ENCODE measurements around the gene DNAAF3. TPM values are rescaled to one million over a fixed set of nuclear protein-coding genes. Genes with fewer than 3 reads are reported as not detected.

DNAAF3 gene
- polyA plus RNA-seq, 1 of the 3 experiments (the other 2 are of a cell fraction) = 2.4 TPM

DNA sequence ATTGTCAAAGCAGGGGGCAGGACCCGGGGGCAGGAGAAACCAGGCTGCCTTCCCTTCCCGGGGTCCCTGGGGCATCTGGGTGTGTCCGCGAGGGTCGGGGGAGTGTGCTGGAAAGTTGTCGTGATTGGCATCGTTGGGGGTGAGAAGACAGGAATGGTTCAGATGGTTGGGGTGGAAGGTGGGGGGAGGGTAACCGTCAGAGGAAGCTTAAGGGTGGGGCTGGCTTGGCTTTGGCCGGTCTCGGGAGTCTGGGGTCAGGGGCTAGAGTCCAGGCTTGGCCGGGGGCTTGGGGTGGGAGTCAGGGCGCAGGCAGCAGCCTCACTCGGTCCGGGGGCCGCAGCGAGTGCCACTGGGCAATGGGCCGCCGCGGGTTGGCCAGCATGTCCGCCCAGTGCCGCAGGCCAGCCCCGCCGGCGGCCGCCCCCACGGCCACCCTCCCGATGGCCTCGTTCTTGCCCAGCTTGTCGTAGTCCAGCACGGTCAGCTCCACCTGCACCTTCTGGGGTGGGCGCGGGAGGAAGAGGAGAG lies 6.8 kb upstream of the DNAAF3 start:
- CTCF ChIA-PET = interaction anchor here (1.5 kb wide), 1 partner anchor 13 kb away, joined by 4 read pairs; no protein-coding TSS in a partner anchor
- Histone ChIP-seq H2AFZ (ENCODE audit: low read depth) (no peak overlapping the region), H3K79me2 (ENCODE audit: insufficient read depth) (no peaks in the 10 kb centered on the region), H3K9ac (no peak overlapping the region), H3K4me1 (ENCODE audit: control insufficient read depth in 1 of 2, insufficient read depth in 2 of 2, low read depth in 1 of 2, low read length in 1 of 2) (peaks cover 0 to 2% of the 10 kb centered on the region in 2 experiments; a peak in 1 of 4 replicates), H3K27me3 (ENCODE audit: insufficient read depth) (peaks cover 35% of the 10 kb centered on the region; the same call in 1 of the 2 replicates), H3F3A (replicated peaks; ENCODE audit: insufficient read depth) (no peaks in the 10 kb centered on the region), H3K9me3 (no peaks in the 10 kb centered on the region), H3K4me2 (no peak overlapping the region), H3K9me2 (no peaks in the 10 kb centered on the region), H3K4me3 (ENCODE audit: low read depth in 2 of 2, low read length in 1 of 2) (no peak overlapping the region), H4K20me1 (ENCODE audit: insufficient read depth) (no peaks in the 10 kb centered on the region), H3K36me3 (replicated peaks in 1 of 2; ENCODE audit: control insufficient read depth in 1 of 2, insufficient read depth in 2 of 2, low read length in 1 of 2) (no peaks in the 10 kb centered on the region), H3K27ac (ENCODE audit: low read depth in 2 of 2, low read length in 1 of 2) (no peak overlapping the region)
- DNase-seq = no peak
- POLR2A ChIA-PET = no interaction called here
- 59% methylated on average over 23 of the region's 32 CpGs for WGBS (ENCODE audit: low lambda C conversion rate)
- TF ChIP-seq, protein P1, sequence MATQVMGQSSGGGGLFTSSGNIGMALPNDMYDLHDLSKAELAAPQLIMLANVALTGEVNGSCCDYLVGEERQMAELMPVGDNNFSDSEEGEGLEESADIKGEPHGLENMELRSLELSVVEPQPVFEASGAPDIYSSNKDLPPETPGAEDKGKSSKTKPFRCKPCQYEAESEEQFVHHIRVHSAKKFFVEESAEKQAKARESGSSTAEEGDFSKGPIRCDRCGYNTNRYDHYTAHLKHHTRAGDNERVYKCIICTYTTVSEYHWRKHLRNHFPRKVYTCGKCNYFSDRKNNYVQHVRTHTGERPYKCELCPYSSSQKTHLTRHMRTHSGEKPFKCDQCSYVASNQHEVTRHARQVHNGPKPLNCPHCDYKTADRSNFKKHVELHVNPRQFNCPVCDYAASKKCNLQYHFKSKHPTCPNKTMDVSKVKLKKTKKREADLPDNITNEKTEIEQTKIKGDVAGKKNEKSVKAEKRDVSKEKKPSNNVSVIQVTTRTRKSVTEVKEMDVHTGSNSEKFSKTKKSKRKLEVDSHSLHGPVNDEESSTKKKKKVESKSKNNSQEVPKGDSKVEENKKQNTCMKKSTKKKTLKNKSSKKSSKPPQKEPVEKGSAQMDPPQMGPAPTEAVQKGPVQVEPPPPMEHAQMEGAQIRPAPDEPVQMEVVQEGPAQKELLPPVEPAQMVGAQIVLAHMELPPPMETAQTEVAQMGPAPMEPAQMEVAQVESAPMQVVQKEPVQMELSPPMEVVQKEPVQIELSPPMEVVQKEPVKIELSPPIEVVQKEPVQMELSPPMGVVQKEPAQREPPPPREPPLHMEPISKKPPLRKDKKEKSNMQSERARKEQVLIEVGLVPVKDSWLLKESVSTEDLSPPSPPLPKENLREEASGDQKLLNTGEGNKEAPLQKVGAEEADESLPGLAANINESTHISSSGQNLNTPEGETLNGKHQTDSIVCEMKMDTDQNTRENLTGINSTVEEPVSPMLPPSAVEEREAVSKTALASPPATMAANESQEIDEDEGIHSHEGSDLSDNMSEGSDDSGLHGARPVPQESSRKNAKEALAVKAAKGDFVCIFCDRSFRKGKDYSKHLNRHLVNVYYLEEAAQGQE (IDR thresholded peaks at IDR 0.05; ENCODE audit: low read depth, low read length) = no peak
- TF ChIP-seq, protein P2, sequence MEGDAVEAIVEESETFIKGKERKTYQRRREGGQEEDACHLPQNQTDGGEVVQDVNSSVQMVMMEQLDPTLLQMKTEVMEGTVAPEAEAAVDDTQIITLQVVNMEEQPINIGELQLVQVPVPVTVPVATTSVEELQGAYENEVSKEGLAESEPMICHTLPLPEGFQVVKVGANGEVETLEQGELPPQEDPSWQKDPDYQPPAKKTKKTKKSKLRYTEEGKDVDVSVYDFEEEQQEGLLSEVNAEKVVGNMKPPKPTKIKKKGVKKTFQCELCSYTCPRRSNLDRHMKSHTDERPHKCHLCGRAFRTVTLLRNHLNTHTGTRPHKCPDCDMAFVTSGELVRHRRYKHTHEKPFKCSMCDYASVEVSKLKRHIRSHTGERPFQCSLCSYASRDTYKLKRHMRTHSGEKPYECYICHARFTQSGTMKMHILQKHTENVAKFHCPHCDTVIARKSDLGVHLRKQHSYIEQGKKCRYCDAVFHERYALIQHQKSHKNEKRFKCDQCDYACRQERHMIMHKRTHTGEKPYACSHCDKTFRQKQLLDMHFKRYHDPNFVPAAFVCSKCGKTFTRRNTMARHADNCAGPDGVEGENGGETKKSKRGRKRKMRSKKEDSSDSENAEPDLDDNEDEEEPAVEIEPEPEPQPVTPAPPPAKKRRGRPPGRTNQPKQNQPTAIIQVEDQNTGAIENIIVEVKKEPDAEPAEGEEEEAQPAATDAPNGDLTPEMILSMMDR (IDR thresholded peaks at IDR 0.05) = no peak
- TF ChIP-seq RXRA (IDR thresholded peaks at IDR 0.05; ENCODE audit: borderline replicate concordance, low read depth) (no peak), GABPA (IDR thresholded peaks at IDR 0.05; ENCODE audit: low read depth) (no peak), RCOR1 (IDR thresholded peaks at IDR 0.05; ENCODE audit: low read length) (no peak), TCF12 (IDR thresholded peaks at IDR 0.05) (no peak), FOXM1 (IDR thresholded peaks at IDR 0.05; ENCODE audit: low read depth) (no peak), ELF1 (IDR thresholded peaks at IDR 0.05) (no peak), POLR2AphosphoS5 (IDR thresholded peaks at IDR 0.05; ENCODE audit: low read depth, low read length) (no peak), NRF1 (IDR thresholded peaks at IDR 0.05; ENCODE audit: low read depth, low read length) (no peak)
- TF ChIP-seq, protein P3, sequence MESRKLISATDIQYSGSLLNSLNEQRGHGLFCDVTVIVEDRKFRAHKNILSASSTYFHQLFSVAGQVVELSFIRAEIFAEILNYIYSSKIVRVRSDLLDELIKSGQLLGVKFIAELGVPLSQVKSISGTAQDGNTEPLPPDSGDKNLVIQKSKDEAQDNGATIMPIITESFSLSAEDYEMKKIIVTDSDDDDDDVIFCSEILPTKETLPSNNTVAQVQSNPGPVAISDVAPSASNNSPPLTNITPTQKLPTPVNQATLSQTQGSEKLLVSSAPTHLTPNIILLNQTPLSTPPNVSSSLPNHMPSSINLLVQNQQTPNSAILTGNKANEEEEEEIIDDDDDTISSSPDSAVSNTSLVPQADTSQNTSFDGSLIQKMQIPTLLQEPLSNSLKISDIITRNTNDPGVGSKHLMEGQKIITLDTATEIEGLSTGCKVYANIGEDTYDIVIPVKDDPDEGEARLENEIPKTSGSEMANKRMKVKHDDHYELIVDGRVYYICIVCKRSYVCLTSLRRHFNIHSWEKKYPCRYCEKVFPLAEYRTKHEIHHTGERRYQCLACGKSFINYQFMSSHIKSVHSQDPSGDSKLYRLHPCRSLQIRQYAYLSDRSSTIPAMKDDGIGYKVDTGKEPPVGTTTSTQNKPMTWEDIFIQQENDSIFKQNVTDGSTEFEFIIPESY (IDR thresholded peaks at IDR 0.05; ENCODE audit: borderline replicate concordance, low read depth) = no peak
- TF ChIP-seq, protein P4, sequence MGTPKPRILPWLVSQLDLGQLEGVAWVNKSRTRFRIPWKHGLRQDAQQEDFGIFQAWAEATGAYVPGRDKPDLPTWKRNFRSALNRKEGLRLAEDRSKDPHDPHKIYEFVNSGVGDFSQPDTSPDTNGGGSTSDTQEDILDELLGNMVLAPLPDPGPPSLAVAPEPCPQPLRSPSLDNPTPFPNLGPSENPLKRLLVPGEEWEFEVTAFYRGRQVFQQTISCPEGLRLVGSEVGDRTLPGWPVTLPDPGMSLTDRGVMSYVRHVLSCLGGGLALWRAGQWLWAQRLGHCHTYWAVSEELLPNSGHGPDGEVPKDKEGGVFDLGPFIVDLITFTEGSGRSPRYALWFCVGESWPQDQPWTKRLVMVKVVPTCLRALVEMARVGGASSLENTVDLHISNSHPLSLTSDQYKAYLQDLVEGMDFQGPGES (IDR thresholded peaks at IDR 0.05; ENCODE audit: low read depth, low read length) = no peak
- TF ChIP-seq, protein P5, sequence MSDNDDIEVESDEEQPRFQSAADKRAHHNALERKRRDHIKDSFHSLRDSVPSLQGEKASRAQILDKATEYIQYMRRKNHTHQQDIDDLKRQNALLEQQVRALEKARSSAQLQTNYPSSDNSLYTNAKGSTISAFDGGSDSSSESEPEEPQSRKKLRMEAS (IDR thresholded peaks at IDR 0.05; ENCODE audit: low read depth) = no peak
